D341Med (cell line): ENCODE measurements around the gene TESK1.
"Not testable (repeated sequence)": the region's sequence is repeated elsewhere in the genome, so short reads cannot be mapped to it uniquely, and the experiment has no call there.

Experiments used
- DNase-seq: peaks from one replicate; pipeline ENCODE4 v3.0.0; 2012; ENCODE audit warnings: low spot score

TESK1 gene

DNA sequence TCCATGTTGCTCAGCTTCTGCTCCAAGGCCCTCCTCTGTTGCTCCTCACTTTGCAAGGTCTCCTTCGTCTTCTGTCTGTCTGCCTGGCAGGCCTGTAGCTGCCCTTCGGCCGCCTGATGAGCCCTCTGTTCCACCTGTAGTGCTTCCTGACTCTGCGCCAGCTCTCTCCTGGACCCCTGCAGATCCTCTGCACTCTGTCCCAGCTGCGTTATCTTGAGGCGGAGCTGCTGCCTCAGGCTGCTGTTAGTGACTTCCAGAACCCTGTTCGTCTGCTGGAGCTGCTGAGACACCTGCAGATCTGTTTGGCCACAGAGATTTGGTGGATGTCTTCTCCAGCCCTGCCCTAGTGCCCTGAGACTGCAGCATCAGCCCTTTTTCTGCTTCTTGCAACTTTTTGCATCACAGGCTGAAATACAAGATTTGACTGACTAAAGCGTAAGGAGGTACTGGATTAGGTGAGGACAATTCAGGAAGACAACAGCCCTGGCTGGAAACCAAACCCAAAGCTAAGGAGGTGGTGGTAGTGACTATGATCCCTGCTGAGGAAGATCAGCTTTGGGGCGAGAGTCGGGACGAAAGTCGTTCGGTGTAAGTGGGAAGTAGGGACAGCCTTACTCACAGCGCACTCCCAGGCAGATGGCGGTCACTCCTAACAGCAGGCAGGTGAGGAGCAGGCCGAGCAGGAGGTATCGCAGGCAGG is 11.1 kb downstream of the TESK1 start:
- no peak for DNase-seq

DNA sequence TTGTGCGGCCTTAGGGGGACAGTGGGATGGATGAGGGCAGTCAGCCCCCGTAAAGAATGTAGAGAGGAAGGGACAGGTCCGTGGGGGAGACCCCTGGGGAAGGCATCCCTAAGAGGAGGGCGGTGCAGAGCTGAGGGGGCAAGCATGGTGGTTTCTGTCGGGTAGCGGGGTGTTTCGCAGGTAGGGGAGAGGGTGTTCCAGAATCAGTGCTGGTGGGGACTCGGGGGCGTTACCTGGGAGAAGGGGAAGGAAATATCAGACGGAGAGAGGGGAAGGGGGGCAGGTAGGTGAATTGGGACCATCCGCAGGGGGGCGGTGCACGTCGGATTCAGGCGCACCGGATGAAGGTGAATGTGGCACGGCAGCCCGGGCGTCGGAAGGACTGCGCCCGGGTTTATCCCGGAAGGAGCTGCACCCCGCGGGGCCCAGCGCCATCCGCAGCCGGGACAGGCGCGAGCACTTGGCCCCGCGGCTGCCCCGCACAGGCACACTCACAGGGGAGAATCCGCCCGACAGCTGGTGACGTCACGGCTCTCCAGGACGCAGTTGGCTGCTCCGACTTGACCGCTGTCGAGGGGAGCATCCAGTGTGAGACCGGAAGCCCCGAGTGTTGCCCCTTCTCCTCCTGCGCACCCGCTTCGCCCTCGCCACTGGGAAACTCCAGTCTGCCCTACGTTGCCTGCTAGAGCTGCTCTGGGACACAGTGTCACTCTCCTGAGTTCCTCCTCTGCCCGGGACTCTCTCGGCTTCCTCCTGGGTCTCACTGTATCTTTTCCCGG is 11.8 kb downstream of the TESK1 start:
- peak; percentile 72 for DNase-seq

DNA sequence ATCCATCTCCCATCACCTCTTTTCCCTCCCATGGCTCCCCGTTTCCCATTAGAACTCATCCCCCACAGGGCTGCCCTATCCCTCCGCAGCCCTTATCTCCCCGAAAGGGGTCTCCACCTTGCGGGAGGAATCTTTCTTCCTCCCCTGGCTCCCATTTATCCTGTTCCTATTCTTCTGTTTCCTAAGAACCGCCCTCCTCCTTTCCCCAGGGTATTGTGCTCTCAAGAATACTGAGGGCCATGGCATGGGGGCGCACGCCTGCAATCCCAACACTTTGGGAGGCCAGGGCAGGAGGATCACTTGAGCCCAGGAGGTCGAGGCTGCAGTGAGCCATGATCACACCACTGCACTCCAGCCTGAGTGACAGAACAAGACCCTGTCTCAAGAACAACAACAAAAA is 12.5 kb downstream of the TESK1 start:
- DNase-seq: no peak

DNA sequence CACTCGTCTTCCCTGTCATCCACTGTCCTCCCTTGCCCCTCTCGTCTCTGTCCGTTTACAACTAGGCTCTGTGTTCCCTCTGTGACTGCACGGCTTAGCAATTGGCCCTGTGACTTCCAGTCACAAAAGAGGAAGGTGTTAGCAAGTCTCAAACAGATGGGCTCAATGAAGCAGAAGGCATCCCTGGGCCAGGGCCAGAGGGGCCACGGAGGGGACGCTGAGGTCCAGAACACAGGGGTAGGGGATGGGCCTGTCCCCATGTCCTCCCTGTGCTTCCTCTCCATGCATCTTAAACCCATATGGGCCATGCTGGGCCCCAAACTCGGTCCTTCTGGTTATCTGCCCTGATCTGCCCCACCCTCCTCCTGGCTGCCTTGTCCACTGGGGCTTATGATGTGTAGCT is 13.3 kb downstream of the TESK1 start, which contains the start of gene CD72:
TSS of gene CD72 (minus strand) at position 89 of the 403 bp plus-strand sequence. CDS start 110 bp downstream, outside the sequence.
- DNase-seq: no peak

DNA sequence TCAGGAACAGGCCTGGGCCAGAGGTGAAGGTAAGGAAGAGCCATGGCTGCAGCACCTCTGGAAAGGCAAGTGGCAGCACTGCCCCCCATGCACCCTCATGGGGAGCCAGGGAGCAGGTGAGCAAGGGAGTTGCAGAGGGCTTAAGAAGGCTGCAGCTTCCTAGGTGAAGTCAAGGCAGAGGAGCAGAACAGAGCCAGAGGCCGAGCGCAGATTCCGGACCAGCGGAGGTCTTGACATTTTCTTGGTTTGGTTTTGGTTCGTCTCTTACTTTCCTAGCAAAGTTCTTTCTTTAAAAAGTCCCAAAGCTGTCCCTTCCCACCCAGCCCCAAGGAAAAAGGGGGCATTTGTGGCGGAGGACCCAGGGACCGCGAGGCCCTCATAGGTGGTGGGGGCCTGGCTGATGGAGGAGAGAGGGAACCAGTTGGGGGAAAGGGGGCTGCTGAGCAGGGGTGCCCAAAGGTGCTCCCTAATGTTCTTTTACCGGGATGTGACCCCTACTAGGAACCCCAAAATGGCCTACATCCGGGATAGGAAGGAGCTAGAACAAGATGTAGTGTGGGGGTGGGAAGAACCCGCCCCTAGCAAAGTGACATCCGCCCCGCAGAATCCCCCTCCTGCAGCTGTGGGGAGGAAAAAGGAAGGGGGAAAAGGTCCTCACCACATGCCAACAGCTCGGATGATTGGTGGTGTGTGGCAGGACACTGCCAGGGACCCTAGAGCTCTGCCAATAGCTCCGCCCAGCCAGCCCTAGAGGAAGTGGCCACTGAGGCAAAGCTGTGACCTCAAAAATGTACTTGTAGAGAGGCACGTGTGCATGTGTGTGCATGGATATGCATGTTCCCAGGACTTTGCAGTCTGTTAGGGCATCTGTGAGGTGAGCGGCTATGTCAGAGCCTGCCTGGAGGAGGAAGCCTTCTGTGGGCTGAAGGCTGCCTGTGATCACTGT is 14.1 kb downstream of the TESK1 start:
- no peak for DNase-seq

DNA sequence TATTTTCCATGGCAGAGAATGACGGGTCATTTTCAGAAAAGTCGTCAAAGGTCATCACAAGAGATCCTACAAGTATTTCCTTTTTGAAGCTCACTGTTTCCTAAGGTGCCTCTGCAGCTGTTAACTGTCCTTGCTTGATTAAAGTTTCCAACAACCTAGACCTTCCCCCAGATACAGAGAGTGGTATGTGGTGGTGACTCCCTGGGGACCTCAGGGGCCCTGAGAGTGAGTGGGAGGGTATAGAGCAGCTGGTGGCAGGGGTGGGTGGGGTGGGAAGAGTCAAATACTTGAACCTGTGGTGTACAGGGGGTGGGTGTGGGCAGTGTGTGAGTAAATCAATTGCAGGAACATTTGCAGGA is 14.7 kb downstream of the TESK1 start:
- no peak for DNase-seq

DNA sequence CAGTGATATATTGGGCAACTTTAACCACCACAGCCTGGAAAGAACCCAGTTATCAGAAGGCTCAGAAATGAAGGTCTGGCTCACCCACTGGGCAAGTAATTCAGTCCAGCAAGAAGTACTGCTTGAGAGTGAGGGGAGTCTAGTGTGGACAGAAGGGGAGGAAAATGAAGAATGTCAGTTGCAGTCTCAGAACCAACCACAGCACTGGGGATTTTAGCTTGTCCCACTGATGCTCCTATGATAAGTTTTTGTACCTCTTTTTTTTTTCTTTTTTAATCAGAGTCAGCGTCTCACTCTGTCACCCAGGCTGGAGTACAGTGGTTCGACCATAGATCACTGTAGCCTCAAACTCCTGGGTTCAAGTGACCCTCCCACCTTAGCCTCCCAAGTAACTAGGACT is 22.5 kb downstream of the TESK1 start:
- DNase-seq: no peak

DNA sequence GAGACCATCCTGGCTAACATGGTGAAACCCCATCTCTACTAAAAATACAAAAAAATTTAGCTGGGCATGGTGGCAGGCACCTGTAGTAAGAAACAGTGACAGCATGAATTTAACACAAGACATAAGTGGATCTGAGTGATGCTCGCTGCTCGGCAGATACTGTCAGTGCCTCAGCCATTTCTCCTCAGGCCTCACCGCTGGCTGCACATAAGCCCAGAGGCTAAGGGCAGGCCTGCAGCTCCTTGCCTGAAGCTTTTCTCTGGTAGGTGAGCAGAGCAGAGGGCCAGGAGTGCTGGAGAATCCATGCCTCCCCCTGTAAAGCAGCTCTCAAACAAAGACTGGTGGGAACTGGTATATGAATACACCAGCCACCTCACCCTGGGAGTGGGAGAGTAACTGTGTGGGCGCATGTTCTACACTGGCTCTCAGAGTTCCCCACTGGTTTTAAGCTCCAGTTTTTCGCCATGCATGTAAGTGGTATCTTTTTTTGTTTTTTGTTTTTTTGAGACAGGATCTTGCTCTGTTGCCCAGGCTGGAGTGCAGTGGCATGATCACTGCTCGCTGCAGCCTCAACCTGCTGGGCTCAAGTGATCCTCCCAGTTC is 23.4 kb downstream of the TESK1 start:
- no peak for DNase-seq

DNA sequence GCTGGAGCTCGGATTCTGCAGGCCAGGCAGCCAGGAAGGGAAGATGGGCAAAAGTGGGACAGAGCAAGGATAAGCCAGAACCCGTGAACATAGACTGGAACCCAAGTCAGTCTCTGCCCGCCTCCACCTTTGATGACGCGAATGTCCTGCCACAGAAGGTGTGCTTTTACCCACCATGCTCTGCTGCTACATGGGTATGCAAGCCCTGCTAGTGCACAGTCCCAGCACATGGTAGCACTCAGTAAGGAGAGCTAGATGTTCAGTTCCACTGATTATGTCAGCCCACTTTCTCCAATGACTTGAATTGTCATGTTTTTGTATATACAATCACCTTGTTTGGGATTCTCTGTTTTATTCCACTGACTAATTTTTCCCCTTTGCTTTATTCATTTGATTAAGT is 24.5 kb downstream of the TESK1 start:
- no peak for DNase-seq

DNA sequence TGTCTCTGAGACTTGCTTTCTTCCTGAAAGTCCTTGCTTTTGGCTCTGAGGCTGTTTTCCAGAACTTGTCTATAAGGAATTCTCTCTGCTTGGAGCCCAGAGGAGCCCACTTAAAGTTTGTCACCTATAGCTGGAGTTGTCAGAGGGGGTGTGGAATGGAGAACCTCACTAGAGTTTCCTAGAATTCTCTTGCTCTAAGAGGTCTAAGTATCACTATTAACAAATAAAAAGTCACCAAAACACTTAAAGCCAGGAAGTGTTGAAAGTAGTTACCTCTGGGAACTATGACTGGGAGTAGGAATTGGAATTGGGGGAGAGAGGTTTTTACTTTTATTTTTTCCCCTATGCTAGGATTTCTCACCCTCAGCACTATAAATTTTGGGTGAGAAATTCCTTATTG is 30.7 kb downstream of the TESK1 start:
- no peak for DNase-seq

DNA sequence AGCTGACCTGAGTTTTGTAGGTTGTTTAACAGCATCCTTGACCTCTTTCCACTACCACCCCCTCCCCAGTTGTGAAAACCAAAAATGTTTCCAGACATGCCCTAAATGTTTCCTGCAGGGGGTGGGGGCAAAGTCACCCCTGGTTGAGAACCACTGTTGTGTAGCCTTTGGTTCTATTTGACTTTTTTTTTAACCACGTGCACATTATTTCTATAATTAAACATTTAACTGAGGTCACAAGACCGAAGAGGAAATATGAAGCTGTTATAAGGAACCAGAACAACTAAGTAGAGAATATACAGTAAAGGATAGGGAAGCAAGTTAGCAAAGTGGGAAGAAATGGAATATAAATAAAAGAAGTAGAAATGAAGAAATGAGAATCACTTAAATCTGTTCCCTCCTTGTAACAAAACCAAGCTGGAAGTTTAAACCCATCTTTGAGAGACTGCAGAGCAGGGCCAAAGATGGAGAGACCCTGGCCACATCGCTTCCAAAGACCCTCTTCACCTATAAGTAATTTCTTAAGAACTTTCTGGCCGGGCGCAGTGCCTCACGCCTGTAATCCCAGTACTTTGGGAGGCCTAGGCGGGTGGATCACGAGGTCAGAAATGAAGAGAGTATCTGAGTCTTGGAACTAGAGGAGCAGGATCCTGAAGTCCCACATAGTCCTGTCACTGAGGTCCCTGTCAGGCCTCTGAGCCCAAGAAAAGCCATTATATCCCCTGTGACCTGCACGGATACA is 31.2 kb downstream of the TESK1 start:
- DNase-seq: no peak

DNA sequence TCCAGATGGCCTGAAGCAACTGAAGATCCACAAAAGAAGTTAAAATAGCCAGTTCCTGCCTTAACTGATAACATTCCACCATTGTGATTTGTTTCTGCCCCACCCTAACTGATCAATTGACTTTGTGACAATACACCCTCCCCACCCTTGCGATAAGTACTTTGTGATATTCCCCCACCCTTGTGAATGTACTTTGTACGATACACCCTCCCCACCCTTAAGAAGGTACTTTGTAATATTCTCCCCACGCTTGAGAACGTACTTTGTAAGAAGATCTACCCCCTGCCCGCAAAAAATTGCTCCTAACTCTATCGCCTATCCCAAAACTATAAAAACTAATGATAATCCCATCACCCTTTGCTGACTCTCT is 31.8 kb downstream of the TESK1 start:
- DNase-seq: not testable (repeated sequence)

DNA sequence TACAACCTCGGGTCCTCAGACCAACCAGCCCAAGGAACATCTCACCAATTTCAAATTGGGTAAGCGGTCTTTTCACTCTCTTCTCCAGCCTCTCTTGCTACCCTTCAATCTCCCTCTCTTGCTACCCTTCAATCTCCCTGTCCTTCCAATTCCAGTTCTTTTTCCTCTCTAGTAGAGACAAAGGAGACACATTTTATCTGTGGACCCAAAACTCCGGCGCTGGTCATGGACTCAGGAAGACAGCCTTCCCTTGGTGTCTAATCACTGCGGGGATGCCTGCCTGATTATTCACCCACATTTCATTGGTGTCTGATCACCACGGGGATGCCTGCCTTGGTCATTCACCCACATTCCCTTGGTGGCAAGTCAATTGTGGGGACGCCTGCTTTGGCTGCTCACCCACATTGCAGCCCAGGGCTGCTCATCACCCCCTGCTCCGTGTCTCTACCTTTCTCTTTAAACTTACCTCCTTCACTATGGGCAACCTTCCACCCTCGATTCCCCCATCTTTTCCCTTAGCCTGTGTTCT is 32.4 kb downstream of the TESK1 start:
- DNase-seq: not testable (repeated sequence)

DNA sequence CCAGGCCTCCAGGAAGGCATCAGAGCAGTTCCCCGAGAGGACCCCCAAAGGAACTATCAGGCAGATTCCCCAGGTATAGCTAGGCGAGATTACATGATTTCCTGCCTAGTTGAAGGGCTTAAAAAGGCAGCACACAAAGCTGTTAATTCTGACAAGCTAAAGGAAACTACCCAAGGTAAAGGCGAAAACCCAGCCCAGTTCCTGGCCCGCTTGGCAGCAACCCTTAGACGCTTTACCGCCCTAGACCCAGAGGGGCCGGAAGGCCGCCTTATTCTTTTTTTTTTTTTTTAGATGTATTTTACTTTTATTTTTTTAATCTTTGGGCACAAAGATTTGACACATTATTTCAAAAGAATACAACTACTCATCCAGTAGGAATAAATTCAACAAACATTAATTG is 33.7 kb downstream of the TESK1 start:
- DNase-seq: not testable (repeated sequence)

DNA sequence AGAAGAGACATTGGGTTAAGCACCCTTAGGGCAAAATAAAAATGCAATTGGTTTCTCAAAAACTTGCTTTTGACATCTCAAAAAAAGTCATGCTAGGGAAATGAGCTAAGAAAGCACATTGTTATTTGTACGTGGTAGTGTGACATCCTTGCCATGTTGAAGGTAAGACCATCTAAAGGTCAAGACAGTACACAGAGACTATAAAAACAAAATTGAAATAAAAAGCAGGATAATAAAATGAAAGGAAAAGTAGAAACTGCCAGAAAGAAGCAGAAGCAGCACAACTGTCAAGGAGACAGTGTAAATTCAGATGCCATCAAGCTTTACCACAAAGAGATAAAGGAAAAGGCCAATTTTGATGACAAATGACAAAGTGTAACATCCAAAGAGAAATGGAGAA is 34.2 kb downstream of the TESK1 start:
- DNase-seq: not testable (repeated sequence)

DNA sequence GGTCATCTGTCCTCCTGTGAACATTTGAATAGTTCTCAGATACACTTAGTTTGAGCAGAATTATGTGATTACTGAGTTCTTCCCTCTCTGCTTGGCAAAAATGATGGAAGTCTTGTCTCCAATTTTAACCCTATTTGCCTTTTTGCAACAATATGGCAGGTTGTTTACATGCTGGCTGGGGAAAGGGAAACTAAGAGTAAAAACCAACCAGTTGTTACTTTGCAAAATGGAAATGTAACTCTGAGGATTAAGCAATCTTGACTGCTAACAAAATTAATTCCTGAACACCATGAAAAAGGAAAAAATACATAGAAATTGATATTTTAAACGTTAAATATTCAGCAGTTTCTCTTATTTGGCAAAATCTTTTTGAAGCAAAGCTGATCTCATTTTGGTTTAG is 34.6 kb downstream of the TESK1 start:
- DNase-seq: no peak

DNA sequence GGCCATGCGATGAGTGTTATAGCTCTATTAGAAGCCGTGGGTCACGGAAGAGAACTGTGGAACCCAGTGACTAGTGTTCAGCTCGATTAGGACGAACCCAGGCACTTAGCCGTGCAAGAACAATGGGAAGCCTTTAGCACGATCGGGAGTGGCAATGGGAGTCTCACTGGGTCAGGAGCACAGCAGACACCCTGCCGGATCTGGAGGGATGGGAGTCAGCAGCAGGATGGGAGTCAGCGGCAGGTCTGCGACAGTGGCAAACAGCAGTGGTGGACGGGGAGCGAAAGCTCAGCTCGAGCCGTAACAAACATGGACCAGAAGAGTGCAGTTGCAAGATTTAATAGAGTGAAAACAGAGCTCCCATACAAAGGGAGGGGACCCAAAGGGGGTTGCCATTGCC is 35.4 kb downstream of the TESK1 start:
- DNase-seq: not testable (repeated sequence)

DNA sequence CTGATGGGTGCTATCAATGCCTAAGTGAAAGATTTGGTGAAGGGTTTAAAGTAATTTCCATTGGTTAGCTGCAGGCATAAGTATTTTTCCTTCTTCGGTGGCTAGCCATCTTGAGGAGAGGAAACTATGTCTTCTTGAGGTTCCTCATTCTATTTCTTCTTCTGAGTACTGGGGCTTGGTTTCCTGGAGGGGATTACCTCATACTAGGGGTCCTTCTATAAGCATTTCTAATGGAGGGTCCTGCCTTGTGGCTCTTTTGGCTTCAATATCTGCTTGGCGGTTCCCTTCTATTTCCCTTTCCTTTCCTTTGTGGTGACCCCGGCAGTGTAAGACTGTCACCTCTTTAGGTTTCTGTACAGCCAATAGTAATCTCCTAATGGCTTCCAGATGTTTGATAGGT is 36.4 kb downstream of the TESK1 start:
- DNase-seq: not testable (repeated sequence)

DNA sequence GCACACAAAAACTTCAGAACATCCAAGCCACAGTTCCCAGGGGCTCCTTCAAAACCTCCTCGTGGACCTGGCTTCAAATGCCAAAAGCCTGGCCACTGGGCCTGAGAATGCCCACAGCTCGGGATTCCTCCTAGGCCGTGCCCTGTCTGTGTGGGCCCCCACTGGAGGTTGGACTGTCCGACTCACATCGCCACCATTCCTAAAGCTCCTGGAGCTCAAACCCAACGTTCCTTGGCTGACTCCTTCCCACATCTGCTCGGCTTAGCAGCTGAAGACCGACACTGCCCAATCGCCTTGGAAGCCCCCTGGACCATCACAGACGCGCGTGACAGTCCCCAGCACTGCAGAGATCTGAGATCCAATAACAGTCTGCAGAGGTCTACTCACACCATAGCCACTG is 38.0 kb downstream of the TESK1 start:
- no peak for DNase-seq

DNA sequence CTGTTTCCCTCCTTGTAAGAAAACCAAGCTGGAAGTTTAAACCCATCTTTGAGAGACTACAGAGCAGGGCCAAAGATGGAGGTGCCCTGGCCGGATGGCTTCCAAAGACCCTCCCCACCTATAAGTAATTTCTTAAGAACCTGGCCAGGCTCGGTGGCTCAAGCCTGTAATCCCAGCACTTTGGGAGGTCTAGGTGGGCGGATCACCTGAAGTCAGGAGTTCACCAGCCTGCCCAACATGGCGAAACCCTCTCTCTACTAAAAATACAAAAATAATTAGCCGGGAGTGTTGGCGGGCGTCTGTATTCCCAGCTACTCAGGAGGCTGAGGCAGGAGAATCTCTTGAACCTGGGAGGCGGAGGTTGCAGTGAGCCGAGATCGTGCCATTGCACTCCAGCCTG is 40.7 kb downstream of the TESK1 start:
- DNase-seq: not testable (repeated sequence)

DNA sequence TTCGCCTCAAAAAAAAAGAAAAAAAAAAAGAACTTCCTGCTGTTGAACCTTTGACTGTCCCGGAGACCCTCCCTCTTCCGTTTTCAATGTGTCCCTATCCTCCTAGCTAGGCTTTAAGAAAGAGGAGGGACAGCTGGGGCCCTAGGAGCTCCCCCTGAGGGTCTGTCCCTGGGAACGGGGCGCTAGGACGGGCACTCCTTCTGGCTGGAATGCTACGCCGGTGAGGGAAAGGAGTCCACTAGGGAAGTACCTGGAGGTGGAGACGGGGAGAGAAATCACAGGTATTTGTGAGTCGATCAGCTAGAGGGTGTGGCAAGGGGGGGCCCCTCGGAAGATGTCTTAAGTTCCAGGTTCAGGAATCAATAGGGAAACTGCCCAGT is 41.1 kb downstream of the TESK1 start:
- peak; percentile 41 for DNase-seq
